ENCODE data around the gene C12orf50. TPM values are rescaled to one million over a fixed set of nuclear protein-coding genes. Genes with fewer than 3 reads are reported as not detected.

Gene C12orf50
- total and polyA plus RNA-seq, 2 donors (not counting 1 experiment from before 2014, with no cell fraction given), result 0.07 to 0.10 TPM

- no peaks in the 10 kb centered on the region for H4K20me1 ChIP-seq (ENCODE audit: control insufficient read depth, insufficient read depth, low read length, poor library complexity, severe bottlenecking)
- ATAC-seq (ENCODE audit: low read depth), result no peak
- no peak overlapping the region for H2AFZ ChIP-seq (ENCODE audit: insufficient read depth, low read depth, low read length, poor library complexity, severe bottlenecking)
- no peak overlapping the region for H3K4me3 ChIP-seq (ENCODE audit: control extremely low read depth in 1 of 5, extremely low read depth in 1 of 5, insufficient read depth in 1 of 5, low read depth in 2 of 5, low read length in 4 of 5)
- Mint-ChIP-seq H3K4me3 (no peak overlapping the region), H3K27ac (no peak overlapping the region), H3K4me1 (peaks cover 13% of the 10 kb centered on the region), H3K27me3 (no peaks in the 10 kb centered on the region), H3K9me3 (ENCODE audit: insufficient read depth) (no peaks in the 10 kb centered on the region)
- H3K36me3 ChIP-seq (replicated peaks in 1 of 2; ENCODE audit: control extremely low read depth in 1 of 2, control insufficient read depth in 1 of 2, extremely low read depth in 1 of 2, insufficient read depth in 2 of 2, low read length in 1 of 2), result peaks cover 2 to 11% of the 10 kb centered on the region in 2 experiments
- H3K4me1 ChIP-seq (ENCODE audit: control insufficient read depth in 2 of 2, insufficient read depth in 2 of 2, low read length in 2 of 2), result peaks cover 0 to 3% of the 10 kb centered on the region in 2 donors
- H3K4me2 ChIP-seq (replicated peaks; ENCODE audit: low read depth, low read length, poor library complexity, severe bottlenecking), result no peak overlapping the region
- no peak overlapping the region for H3K27ac ChIP-seq (ENCODE audit: low read length in 2 of 2)
- ChIA-PET CTCF (no interaction called here), POLR2A (no interaction called here)
- WGBS (ENCODE audit: insufficient coverage), result no CpG with 5 or more reads among the region's 2 CpGs
- H3K9ac ChIP-seq (ENCODE audit: low read length), result no peak overlapping the region
- intact Hi-C loops (cut with micrococcal nuclease), result no loop called here
- H3K27me3 ChIP-seq (replicated peaks in 1 of 4; ENCODE audit: control extremely low read depth in 1 of 4, control insufficient read depth in 3 of 4, insufficient read depth in 4 of 4, low read length in 3 of 4), result no peaks in the 10 kb centered on the region
- TF ChIP-seq CTCF (IDR thresholded peaks at IDR 0.05) (no peak), EZH2 (IDR thresholded peaks at IDR 0.05; ENCODE audit: borderline replicate concordance, insufficient read depth, low read depth, low read length, poor library complexity, severe bottlenecking) (no peak)
- no peaks in the 10 kb centered on the region for H3K9me3 ChIP-seq (ENCODE audit: control extremely low read depth in 1 of 3, control insufficient read depth in 2 of 3, insufficient read depth in 1 of 3, low read length in 2 of 3)
- no peak for DNase-seq
- H3K79me2 ChIP-seq (ENCODE audit: control insufficient read depth, insufficient read depth, low read length), result no peaks in the 10 kb centered on the region
Observed at GRCh38 chr12:88063375-88063774, 34.2 kb upstream of the C12orf50 start.

GRCh38 chr12:88062474-88062873 lies 33.3 kb upstream of the C12orf50 start:
- H3K4me3 ChIP-seq (ENCODE audit: control extremely low read depth in 1 of 5, extremely low read depth in 1 of 5, insufficient read depth in 1 of 5, low read depth in 2 of 5, low read length in 4 of 5), result no peak overlapping the region
- no peak overlapping the region for H2AFZ ChIP-seq (ENCODE audit: insufficient read depth, low read depth, low read length, poor library complexity, severe bottlenecking)
- intact Hi-C loops (cut with micrococcal nuclease), result no loop called here
- WGBS (ENCODE audit: insufficient coverage), result 11% methylated on average over 1 of the region's 1 CpG
- H3K4me2 ChIP-seq (replicated peaks; ENCODE audit: low read depth, low read length, poor library complexity, severe bottlenecking), result no peak overlapping the region
- POLR2A ChIA-PET, result no interaction called here
- H3K4me1 ChIP-seq (ENCODE audit: control insufficient read depth in 2 of 2, insufficient read depth in 2 of 2, low read length in 2 of 2), result peaks cover 0 to 3% of the 10 kb centered on the region in 2 donors
- no peaks in the 10 kb centered on the region for H3K27me3 ChIP-seq (replicated peaks in 1 of 4; ENCODE audit: control extremely low read depth in 1 of 4, control insufficient read depth in 3 of 4, insufficient read depth in 4 of 4, low read length in 3 of 4)
- no peak overlapping the region for H3K9ac ChIP-seq (ENCODE audit: low read length)
- H3K4me3 Mint-ChIP-seq, result no peak overlapping the region
- no peak overlapping the region for H3K27ac Mint-ChIP-seq
- peak; percentile 11 for DNase-seq
- no peak overlapping the region for H3K27ac ChIP-seq (ENCODE audit: low read length in 2 of 2)
- H3K4me1 Mint-ChIP-seq, result peaks cover 13% of the 10 kb centered on the region
- H3K79me2 ChIP-seq (ENCODE audit: control insufficient read depth, insufficient read depth, low read length), result no peaks in the 10 kb centered on the region
- TF ChIP-seq CTCF (IDR thresholded peaks at IDR 0.05) (no peak), EZH2 (IDR thresholded peaks at IDR 0.05; ENCODE audit: borderline replicate concordance, insufficient read depth, low read depth, low read length, poor library complexity, severe bottlenecking) (no peak)
- peaks cover 0 to 16% of the 10 kb centered on the region in 2 experiments for H3K36me3 ChIP-seq (replicated peaks in 1 of 2; ENCODE audit: control extremely low read depth in 1 of 2, control insufficient read depth in 1 of 2, extremely low read depth in 1 of 2, insufficient read depth in 2 of 2, low read length in 1 of 2)
- no peaks in the 10 kb centered on the region for H3K27me3 Mint-ChIP-seq
- CTCF ChIA-PET, result no interaction called here
- H4K20me1 ChIP-seq (ENCODE audit: control insufficient read depth, insufficient read depth, low read length, poor library complexity, severe bottlenecking), result no peaks in the 10 kb centered on the region
- no peaks in the 10 kb centered on the region for H3K9me3 ChIP-seq (ENCODE audit: control extremely low read depth in 1 of 3, control insufficient read depth in 2 of 3, insufficient read depth in 1 of 3, low read length in 2 of 3)
- no peaks in the 10 kb centered on the region for H3K9me3 Mint-ChIP-seq (ENCODE audit: insufficient read depth)
- no peak for ATAC-seq (ENCODE audit: low read depth)

Measured in B cell (primary cell).